ENCODE data around the gene AIMP1.
A peak's percentile ranks its signal among the peaks of the same experiment; 100 is the strongest.
"Not testable (repeated sequence)": the region's sequence is repeated elsewhere in the genome, so short reads cannot be mapped to it uniquely, and the experiment has no call there.

AIMP1 gene

GRCh38 chr4:106353786-106354185 lies 37.4 kb downstream of the AIMP1 start:
- no peak for FAIRE-seq

GRCh38 chr4:106355193-106355592 lies 38.8 kb downstream of the AIMP1 start:
- no peak for FAIRE-seq

GRCh38 chr4:106358899-106359298 lies 42.5 kb downstream of the AIMP1 start:
- no peak for FAIRE-seq

- FAIRE-seq: no peak
Measured at GRCh38 chr4:106362086-106362825, 45.9 kb downstream of the AIMP1 start.

- no peak for FAIRE-seq
Measured at GRCh38 chr4:106364282-106364681, 47.9 kb downstream of the AIMP1 start.

- no peak for FAIRE-seq
Measured at GRCh38 chr4:106365613-106366012, 49.3 kb downstream of the AIMP1 start.

- no peak for FAIRE-seq
Measured at GRCh38 chr4:106366026-106366425, 49.7 kb downstream of the AIMP1 start.

- no peak for FAIRE-seq
Measured at GRCh38 chr4:106367072-106367471, 50.7 kb downstream of the AIMP1 start.

- no peak for FAIRE-seq
Measured at GRCh38 chr4:106368678-106369077, 52.3 kb downstream of the AIMP1 start, which contains the start of gene GIMD1. GIMD1 (minus strand) TSS chr4:106368778; CDS start chr4:106367435, 1,343 bp downstream.

- FAIRE-seq: peak; percentile 78
Measured at GRCh38 chr4:106369456-106370060, 53.2 kb downstream of the AIMP1 start.

- no peak for FAIRE-seq
Measured at GRCh38 chr4:106370214-106370613, 53.9 kb downstream of the AIMP1 start.

- FAIRE-seq: no peak
Measured at GRCh38 chr4:106371161-106371560, 54.8 kb downstream of the AIMP1 start.

GRCh38 chr4:106373026-106373425 lies 56.7 kb downstream of the AIMP1 start:
- no peak for FAIRE-seq

GRCh38 chr4:106380179-106380578 lies 63.8 kb downstream of the AIMP1 start:
- no peak for FAIRE-seq

GRCh38 chr4:106384878-106385277 lies 68.5 kb downstream of the AIMP1 start:
- FAIRE-seq: no peak

GRCh38 chr4:106385853-106386393 lies 69.6 kb downstream of the AIMP1 start:
- FAIRE-seq: no peak

GRCh38 chr4:106395582-106395981 lies 79.2 kb downstream of the AIMP1 start:
- no peak for FAIRE-seq

GRCh38 chr4:106398898-106399297 lies 82.5 kb downstream of the AIMP1 start:
- FAIRE-seq: not testable (repeated sequence)
